HG03064 (cell line): ENCODE results near the gene PGLYRP4.
"Not testable (repeated sequence)": the region's sequence is repeated elsewhere in the genome, so short reads cannot be mapped to it uniquely, and the experiment has no call there.

ENCODE experiments used
- ATAC-seq: cut with Tn5 transposase; IDR thresholded peaks from one replicate; pipeline ENCODE4 v1.9.1; 2021; ENCODE audit warnings: low read depth; ENCODE audit not compliant: unreplicated experiment

PGLYRP4 gene

DNA sequence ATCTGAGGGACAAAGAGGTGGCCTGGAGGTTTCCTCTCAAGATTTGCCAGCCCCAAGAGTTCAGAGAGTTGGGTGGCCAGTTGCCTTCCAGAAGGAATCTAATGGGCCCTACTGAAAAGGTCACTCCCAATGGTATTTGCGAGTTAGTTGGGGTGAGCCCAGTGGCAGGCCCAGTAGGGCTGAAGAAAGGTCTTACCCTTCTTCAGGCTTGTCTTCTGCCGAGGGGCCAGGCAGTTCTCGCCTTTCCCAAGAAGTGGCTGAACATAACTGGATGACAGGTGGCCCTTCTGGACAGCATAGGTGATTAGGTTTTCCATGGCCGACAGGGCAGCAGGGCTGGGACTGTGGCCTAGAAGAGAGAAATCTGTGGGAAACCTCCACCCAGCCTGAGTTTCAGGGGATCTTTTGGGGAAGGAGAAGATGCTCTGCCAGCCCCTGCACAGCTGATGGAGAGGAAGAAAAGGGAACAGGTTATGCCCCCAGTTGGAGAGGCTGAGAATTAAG, 7.2 kb downstream of the PGLYRP4 start:
- ATAC-seq, result no peak

DNA sequence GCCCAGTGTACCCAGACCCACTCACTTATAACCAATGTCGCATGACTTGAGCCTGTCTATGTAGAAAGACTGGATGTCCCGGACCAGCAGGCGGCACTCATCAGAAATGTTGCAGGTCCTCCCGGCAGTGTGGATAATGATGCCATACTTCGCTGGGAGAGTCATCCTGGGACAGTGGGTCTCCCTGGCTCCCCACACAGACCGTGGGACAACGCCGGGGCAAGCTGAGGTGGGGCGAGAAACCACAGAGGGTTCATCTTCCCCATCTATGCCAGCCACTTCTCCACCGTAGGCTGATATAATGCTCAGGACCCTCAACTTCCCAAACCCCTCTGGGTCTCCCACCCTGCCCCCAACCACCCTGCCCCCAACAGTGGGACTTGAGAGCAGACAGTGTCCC, 8.3 kb downstream of the PGLYRP4 start:
- no peak for ATAC-seq

DNA sequence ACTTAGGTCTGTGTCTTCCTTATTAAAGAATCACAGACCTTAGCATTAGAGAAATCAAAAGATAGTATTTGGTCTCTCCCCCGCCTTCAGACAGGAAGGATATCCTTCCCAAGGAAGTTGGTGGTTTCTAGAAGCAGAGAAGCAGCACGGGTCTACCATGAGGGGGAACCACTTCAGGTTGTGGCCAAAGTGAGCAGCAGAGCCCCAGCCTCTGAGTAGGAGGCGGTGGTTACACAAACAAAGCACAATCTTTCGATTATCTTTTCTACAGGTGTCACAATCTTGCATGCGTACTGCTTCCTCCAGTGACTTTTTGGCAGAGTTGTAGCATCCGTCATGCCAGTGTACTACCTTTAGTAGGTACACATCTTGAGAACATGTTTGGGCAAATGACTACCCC, 8.8 kb downstream of the PGLYRP4 start:
- no peak for ATAC-seq

DNA sequence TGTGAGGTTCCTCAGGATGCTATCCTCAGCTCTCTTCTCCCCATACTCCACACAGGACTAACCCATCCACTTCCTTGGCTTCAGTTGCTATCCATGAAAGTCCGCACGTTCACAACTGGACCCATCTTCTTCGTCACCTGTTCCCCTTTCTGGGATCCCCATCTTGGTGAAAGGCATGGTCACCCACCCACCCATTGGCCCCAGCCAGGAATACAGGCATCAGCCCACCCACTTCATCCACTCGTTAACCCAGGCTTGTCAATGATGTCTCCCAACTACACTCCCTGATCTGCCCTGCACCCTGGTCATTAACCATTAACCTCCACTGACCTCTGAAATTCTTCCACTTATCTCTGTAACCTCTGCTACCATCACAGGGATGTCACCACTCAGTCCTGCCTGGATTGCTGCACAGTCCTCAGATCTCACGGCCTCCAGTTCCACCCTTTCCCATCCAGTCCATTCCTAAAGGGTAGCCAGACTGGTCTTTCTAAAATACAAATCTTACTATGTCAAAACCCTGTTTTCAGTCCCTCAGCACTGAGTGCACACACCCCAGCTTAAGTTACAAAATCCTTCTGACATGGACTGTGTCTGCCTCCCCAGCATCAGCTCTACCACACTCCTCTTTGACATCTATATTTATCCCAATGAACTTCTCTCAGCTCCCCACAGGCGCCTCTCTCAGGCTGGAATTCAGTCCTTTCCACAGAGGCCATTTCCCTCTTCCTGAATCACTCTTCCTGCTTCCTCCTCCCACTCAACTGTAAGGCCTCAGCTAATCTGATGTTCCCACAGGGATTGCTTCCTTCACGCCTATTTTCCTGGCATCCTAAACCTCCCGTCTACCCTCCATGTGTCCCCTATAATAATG, 10.4 kb downstream of the PGLYRP4 start:
- no peak for ATAC-seq

DNA sequence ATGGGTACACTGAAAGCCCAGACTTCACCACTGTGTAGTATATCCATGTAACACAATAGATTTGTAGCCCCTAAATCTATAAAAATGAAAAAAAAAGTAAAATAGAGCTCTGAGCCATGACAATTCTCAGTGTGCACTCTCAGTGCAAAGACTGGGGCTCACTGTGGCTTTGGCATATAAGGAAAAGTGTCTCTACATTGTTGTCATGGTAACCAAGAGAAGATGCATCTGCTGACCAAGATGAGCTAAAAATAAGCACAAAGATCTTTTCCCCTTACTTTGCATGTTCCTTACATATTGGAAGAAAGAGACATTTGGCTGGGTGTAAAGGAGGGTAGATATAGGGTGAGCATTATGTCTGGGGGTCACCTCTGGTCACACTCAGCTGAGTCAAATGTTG, 12.0 kb downstream of the PGLYRP4 start:
- no peak for ATAC-seq

- no peak for ATAC-seq
These were observed 14.7 kb downstream of the PGLYRP4 start for GRCh38 chr1:153333902-153334301.

DNA sequence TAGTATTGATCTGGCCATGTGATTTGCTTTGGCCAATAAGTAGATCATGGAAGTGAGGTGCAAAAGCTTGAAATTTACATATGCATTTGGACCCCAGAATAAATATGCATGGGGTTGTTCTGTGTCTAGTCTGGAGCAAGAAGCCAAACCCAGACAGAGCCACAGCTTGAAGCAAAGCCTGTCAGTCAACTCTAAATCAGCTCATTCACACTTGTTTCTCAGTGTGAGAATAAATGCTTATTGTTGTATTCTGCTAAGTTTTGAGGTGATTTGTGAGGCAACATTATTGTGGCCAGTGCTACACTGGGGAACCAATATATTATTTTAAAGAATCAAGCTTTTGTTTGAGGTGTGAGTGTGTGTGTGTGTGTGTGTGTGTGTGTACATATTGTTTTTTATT, 23.7 kb downstream of the PGLYRP4 start:
- ATAC-seq, result no peak

- ATAC-seq, result no peak
These were observed 26.1 kb downstream of the PGLYRP4 start for GRCh38 chr1:153322568-153322967.

GRCh38 chr1:153318145-153318544, 30.5 kb downstream of the PGLYRP4 start:
- not testable (repeated sequence) for ATAC-seq

- ATAC-seq, result not testable (repeated sequence)
These were observed 32.6 kb downstream of the PGLYRP4 start for GRCh38 chr1:153316013-153316412.

DNA sequence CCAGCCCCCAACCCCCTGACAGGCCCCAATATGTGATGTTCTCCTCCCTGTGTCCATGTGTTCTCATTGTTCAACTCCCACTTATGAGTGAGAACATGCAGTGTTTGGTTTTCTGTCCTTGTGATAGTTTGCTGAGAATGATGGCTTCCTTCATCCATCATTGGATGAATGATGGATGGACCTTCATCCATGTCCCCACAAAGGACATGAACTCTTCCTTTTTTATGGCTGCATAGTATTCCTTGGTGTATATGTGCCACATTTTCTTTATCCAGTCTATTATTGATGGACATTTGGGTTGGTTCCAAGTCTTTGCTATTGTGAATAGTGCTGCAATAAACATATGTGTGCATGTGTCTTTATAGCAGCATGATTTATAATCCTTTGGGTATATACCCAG, 34.3 kb downstream of the PGLYRP4 start:
- ATAC-seq, result not testable (repeated sequence)

- no peak for ATAC-seq
These were observed 35.4 kb downstream of the PGLYRP4 start for GRCh38 chr1:153313288-153313687.

- no peak for ATAC-seq
These were observed 36.0 kb downstream of the PGLYRP4 start, which contains the start of gene PGLYRP3 for GRCh38 chr1:153312570-153313186. TSS of gene PGLYRP3 (minus strand) at chr1:153312952. CDS start at chr1:153310665, 2,287 bp downstream.

DNA sequence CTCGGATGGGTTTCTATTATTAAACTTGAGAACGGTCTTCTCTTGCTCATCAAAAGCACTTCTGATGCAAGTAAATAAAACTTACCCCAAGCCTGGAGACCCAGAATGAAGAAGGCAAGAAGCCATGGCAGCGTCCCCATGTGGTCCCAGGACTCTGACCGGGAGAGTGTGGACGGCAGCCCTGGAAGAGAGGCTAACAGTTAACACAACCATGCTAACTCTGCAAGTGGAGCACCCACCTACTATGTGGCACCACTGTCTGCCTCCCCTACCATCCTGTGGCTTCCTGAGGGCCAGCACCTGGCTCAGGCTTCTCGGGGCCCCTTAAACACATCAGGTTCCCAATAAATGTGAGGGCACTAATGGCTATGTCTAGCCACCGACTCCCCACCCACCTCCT, 38.1 kb downstream of the PGLYRP4 start:
- no peak for ATAC-seq

GRCh38 chr1:153309441-153309840, 39.2 kb downstream of the PGLYRP4 start:
- ATAC-seq, result no peak

GRCh38 chr1:153308540-153308939, 40.1 kb downstream of the PGLYRP4 start:
- ATAC-seq, result no peak

DNA sequence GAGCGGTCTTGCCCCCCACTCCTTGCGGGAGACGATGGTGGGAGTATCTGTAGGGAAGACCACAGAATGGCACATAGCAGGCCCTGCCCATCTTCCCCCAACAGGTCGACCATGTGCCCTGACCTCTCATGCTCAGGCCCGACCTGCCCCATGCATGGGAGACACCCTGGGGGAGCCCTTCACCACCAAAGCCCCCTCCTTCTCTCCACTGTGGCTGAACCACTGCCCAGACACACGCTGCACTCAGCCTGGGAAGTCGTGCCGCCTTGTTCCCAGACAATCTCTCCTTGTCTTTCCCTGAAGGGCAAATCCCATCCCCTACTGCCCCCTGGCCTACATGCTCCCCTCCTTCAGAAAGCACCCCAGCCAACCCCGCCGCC, 41.4 kb downstream of the PGLYRP4 start:
- no peak for ATAC-seq

DNA sequence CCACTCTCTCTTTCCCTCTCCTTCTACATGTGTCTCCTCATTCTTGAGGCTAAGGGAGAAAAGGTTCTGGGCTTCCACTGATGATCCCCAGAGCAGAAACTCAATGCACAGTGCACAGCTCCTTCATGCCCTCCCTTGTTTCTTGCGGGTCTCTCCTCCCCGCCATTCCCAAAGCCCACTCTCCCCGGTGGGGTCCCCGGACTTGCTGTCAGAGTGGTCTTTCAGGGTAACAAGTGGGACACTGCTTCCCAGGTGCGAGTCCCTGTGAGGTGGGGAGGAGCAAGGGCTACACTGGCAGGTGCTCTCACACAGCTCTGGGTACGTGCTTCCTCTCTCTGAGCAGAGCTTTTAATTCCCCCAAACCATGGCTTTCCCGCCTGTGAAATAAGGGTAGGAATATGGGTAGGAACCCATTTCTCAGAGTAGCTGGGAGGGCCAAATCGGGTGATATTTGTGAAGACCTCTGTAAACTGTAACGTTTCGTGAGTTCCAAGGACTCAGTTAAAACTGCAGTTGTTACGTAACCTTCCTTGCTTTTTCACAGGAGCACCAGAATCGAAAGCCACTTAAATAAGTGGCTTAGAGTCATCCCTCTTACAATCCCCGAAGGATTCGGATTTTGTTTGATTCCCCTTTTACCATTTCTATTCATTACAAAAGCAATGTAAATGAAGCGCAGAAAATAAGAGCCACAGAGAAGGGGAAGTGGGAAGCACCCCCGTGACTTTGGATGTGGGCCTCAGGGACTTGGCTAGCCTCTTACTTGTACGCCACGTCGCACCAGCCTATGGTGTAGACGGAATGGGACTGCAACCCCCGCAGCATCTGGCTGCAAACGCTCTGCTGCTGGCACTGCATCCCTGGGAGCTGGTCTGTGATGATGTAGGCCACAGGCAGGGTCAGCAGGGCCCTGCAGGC, 42.1 kb downstream of the PGLYRP4 start:
- no peak for ATAC-seq

- ATAC-seq, result no peak
These were observed 43.0 kb downstream of the PGLYRP4 start for GRCh38 chr1:153305682-153306081.

DNA sequence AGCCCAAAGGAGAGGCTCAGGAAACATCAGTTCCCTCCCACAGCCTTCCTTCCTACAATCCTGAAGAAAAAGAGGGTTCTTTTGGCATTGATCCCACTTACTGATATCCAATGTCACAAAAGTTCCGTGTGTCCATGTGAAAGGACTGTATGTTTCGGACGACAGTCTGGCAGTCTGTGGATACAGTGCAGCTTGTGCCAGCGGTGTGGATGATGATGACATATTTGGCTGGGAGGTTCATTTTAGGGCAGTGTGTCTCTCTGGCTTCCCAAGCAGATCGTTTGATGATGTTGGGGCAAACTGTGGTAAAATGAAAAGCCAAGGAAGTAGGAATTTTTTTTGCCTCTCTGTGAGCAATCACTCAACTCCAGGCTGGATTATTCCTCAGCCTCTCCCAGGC, 46.3 kb downstream of the PGLYRP4 start:
- no peak for ATAC-seq

DNA sequence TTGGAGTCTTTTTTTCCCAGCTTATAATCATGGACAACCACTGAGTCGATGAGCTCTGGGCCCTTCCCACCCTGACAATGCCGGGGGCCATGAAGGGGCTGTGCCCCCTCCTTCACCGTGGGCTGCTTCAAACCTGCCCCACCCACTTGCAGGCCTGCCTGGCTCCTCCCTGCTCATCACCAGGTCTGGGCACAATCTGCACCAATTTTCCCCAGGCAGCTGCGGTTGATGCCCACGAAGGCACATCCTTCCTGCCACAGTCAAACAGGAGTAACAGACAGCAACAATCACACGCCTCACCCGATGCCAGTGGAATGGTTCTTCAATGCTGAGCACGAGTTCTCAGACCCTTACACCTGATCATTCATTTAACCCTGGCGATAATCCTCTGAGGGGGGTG, 54.8 kb downstream of the PGLYRP4 start:
- no peak for ATAC-seq
